NCI-H128 (cell line): ENCODE measurements around the gene ZNF444.
"Not testable (repeated sequence)": the region's sequence is repeated elsewhere in the genome, so short reads cannot be mapped to it uniquely, and the experiment has no call there.

Source experiments
- DNase-seq: peaks from one replicate; lab custom pipeline; 2025; ENCODE audit not compliant: unreplicated experiment; lab: John Stamatoyannopoulos, UW

The ZNF444 gene

DNA sequence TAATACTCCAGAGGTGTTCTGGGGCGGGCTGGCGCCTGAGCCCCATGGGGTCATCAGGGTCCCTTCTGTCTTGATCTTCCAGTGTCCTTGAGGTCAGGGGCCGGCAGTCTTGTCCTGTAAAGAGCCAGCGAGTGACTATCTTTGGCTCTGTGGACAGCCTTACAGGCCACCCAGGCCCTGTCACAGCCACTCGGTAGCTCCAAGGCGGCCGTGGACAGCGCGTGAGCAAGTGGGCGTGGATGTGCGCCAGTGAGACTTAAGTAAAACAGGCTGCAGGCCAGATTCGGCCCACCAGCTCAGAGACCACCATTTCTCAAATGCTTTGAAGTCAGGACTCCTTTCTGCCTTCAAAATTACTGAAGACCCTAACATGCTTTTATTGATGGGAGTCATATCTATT lies 3.7 kb downstream of the ZNF444 start:
- no peak for DNase-seq

DNA sequence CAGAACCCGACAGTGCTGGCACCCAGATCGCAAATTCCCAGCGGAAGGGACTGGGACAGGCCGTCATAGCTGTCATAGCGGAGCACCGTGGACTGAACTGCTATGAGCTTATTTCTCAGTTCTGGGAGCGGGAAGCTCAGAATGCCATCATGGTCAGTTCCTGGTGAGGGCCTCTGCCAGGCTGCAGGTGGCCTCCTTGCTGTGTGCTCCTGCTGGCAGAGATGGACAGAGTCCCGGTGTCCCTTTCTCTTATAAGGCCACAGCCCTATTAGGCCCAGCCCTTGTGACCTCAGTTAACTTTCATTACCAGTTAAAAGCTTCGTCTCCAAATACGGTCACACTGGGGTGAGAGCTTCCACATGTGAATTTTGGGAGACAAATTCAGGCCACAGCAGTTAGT lies 4.6 kb downstream of the ZNF444 start:
- DNase-seq, result no peak

DNA sequence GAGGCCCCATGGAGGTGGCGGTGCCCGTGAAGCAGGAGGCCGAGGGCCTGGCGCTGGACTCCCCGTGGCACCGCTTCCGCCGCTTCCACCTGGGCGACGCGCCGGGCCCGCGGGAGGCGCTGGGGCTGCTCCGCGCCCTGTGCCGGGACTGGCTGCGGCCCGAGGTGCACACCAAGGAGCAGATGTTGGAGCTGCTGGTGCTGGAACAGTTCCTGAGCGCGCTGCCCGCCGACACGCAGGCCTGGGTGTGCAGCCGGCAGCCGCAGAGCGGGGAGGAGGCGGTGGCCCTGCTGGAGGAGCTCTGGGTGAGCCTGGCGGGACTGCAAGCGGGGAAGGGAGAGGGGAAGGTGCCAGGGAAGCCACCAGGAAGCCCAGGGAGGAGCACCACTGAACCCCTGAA lies 5.8 kb downstream of the ZNF444 start:
- DNase-seq, result no peak

DNA sequence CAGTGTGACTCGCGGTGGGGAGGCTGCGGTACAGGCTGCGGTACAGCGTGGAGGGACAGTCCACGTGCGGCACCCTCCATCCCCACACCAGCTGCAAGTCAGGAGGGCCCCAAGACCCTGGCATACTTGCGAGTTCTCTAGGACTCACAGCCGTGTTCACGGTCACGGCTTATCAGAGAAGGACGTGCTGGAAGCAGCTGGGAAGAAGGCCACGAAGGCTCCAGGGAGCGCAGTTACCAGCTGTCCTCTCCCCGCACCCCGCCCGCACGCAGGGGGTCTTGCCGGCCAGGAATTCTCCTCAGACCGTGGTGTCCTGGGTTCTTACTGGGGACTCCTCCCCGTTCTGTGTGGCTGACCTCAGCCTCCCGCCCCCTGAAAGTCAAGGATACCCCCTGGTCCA lies 6.2 kb downstream of the ZNF444 start:
- DNase-seq, result no peak

DNA sequence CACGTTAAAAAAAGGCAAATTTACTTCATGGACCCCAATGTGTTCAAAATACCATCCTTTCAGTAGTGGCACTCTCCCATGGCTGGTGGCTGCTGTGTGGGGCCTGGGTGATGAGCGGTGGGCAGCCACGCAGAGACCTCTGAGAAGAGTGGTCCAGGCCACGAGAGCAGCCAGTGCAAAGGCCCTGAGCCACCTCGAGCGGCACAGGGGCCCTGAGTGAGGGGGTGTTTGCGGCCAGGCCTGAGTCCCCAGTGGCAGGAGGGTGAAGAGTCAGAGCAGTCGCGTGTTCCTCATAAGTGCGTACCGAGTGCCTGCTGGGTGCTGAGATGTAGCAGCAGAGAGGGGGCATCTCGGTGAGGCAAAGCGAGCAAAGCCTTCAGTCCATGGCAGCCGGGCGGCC lies 7.0 kb downstream of the ZNF444 start:
- DNase-seq, result no peak

DNA sequence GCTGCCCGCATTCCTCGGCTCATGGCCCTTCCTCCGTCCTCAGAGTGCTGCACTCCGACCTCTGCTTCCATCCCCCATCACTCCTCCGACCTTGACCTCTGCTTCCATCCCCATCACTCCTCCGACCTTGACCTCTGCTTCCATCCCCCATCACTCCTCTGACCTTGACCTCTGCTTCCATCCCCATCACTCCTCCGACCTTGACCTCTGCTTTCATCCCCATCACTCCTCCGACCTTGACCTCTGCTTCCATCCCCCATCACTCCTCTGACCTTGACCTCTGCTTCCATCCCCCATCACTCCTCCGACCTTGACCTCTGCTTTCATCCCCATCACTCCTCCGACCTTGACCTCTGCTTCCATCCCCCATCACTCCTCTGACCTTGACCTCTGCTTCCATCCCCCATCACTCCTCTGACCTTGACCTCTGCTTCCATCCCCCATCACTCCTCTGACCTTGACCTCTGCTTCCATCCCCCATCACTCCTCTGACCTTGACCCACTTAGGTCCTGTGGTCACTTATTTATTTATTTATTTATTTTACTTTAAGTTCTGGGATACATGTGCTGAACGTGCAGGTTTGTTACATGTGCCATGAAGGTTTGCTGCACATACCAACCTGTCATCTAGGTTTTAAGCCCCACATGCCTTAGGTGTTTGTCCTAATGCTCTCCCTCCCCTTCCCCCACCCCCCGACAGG lies 8.0 kb downstream of the ZNF444 start:
- DNase-seq, result not testable (repeated sequence)

DNA sequence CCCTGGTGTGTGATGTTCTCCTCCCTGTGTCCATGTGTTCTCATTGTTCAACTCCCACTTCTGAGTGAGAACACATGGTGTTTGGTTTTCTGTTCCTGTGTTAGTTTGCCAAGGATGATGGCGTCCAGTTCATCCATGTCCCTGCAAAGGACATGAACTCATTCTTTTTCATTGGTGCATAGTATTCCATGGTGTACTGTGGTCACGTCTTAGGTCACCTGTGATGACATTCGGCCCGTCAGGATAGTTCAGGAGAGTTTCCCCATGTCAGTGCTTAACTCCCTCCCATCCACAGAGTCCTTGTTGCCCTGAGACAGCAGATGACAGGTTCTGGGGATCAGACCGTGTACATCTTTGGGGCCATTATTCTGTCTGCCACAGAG lies 8.6 kb downstream of the ZNF444 start:
- no peak for DNase-seq

DNA sequence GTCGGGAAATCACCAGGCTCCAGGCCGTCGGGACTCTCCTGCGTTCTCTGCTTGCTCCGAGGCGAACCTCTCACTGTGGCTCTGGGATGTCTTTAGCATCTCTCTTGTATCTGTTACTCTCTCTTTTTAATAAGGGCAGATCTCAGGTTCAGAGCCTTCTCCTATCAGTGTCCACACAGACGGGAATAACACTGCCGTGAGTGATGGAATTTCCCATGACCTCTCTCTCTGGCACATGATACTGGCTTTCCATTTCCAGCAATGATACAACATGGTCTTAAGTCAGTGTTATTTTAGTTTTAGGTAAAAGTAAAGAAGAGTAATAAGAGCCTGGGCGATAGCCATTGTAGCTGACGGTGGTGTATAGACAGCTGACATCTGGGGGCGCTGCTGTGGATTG lies 9.3 kb downstream of the ZNF444 start:
- DNase-seq, result no peak

DNA sequence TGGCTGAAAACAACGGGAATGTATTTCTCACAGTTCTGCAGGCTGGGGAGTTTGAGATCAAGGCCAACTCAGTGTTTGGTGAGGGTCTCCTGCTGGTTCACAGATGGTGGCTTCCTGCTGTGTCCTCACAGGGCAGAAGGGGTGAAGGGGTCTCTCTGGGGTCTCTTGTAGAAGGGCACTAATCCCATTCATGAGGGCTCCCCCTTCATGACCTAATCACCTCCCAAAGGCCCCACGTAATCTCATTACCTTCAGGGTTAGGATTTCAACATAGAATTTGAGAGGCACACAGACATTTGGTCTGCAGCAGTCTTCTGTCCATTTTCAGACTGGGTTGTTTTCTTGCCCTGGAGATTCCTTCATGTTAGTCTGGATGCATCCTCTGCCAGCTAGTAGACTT lies 11.6 kb downstream of the ZNF444 start:
- DNase-seq, result no peak

DNA sequence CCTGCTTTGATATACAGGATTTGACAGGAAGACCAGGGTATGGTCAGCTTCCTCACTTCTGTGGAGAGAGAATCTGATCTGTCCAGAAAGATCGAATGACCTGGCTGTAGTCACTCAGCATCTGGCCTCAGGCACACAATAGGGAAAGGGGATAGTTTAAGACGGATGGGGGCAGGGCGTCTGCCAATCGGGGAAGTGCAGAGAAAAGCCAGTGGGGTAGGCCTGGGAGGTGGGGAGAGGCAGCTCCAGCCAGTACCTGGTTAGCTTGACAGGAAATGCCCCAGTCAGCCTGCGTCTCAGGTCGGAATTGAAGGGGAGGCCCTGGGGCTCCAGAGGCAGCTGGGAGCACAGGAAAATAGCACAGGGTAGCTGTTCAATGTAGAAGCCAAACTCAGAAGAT lies 12.4 kb downstream of the ZNF444 start:
- DNase-seq, result no peak

DNA sequence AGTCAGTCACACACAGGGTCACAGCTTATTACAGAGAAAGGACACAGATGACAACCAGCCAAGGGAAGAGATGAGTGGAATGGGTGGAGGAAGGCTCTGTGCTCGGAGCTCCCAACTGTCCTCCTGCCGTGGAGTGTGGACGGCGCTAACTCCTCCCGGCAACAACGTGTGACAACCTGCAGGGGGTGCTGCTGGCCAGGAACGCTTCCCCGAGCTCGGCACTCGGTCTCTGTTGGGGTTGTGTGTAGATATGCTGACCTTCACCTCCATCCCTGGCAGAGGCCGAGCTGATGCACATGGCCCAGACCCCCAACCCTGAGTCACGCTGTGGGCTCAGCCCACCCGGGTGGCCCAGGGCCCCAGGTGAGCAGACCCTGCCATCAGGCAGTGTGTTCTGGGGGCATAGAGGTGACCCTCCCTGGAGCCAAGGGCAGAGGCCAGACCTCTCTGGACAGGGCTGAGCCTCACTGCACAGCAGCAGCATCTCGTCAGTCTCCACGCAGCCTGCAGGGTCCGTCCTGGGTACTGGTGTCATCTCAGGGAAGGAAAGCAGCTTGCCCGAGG lies 14.1 kb downstream of the ZNF444 start:
- DNase-seq, result no peak

DNA sequence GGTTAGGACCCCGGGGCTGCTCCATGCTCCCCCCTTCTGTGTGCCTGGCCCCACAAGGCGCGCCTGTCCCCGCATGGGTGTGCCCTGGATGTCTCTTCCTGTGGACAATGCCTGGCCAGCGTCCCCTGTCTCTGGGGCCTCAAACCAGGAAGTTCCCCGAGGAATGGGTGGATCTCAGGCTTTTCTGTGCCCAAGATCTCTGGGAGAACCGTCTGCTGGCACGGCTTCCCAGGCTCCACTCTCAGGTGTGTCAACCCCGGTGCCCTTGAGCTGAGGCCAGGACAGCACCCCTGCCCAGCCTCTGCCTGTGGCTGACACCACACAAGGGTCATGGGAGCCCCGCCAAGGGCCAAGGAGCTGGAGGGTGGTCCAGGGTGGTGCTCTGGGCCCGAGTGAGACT lies 15.7 kb downstream of the ZNF444 start:
- DNase-seq, result no peak

DNA sequence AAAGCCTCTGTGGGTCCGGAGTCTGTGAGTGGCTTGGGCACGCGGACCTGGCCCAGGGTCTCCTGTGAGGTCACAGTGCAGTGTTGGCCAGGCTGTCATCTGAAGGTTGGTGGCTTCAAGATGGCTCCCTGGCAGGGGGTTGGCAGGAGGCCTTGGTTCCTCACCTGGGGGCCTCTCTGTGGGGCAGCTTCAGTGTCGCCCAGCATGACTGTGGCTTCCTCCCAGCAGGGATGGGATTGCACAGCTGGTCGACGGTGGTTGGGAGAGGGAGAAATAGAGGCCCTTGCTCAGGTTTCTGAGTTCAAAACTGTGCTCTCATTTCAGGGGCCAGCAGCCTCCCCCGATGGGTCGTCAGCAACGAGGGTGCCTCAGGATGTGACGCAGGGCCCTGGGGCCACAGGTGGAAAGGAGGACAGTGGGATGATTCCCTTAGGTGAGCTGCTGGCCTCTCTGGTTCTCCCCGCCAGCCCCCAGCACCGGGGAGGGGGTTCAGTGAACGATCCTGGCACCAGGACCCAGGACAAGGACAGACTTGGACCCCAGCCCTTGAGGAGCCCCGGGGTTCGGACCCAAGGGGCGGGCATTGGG lies 17.2 kb downstream of the ZNF444 start:
- DNase-seq, result no peak

DNA sequence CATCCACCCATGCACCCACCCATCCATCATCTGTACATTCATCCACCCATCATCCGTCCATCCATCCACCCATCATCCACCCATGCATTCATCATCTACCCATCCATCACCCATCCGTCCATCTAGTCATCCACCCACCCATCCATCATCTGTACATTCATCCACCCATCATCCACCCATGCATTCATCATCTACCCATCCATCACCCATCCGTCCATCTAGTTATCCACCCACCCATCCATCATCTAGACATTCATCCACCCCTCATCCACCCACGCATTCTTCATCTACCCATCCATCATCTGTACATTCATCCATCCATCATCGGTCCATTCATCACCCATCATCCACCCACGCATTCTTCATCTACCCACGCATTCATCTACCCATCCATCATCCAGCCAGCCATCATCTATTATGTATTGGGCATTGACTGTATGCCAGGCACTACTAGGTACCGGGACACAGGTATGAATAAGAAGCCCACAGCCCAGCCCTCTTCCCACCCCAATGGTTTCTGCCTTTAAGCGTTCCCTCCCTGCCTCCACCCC lies 18.0 kb downstream of the ZNF444 start:
- no peak for DNase-seq

DNA sequence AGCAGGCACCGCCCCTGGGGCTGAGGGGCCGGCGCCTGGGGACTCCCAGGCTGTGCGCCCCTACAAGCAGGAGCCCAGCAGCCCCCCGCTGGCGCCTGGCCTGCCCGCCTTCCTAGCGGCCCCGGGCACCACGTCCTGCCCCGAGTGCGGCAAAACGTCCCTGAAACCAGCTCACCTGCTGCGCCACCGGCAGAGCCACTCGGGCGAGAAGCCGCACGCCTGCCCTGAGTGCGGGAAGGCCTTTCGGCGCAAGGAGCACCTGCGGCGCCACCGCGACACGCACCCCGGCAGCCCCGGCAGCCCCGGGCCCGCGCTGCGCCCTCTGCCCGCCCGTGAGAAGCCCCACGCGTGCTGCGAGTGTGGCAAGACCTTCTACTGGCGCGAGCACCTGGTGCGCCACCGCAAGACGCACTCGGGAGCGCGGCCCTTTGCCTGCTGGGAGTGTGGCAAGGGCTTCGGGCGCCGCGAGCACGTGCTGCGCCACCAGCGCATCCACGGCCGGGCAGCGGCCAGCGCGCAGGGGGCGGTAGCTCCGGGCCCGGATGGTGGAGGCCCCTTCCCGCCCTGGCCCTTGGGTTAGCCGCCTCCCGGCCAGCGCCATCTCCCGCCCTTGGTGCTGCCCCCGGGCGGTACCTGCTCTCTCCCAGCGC lies 18.7 kb downstream of the ZNF444 start:
- DNase-seq, result no peak

DNA sequence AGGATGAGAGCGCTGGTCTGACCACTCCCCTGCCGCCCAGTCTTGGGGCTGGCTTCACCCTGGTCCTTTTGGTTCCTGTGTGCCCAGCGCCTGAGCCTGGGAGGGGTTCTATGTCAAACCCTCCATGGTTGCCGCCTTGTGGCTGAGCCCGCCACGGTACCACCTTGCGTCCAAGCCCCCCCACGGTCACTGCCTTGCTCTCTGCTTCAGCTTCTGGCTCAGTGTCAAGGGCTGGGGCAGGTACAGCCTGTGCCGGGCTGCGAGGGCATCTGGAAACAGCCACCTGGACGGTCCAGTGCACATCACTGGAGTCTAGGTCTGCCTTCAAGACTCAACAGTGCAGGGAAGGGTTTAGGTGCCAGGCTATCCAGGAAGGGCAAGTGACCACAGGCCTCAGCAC lies 20.4 kb downstream of the ZNF444 start:
- DNase-seq, result no peak

DNA sequence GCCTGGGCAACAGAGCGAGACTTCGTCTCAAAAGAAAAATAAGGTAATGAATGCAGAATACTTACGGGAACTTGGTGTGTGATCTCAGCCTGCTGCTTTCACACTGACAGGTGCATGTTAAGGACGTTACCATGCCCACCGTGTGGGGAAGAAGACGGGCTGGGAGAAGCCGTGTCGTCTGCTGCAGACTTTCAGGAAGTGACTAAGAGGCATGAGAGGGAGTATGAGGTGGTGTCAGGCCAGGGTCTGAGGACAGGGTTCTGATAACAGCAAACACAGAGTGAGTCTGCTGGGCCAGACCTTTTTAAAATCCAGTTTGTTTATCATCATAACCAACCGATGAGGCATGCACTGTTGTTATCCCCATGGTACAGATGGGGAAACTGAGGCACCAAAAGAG lies 21.2 kb downstream of the ZNF444 start:
- no peak for DNase-seq

DNA sequence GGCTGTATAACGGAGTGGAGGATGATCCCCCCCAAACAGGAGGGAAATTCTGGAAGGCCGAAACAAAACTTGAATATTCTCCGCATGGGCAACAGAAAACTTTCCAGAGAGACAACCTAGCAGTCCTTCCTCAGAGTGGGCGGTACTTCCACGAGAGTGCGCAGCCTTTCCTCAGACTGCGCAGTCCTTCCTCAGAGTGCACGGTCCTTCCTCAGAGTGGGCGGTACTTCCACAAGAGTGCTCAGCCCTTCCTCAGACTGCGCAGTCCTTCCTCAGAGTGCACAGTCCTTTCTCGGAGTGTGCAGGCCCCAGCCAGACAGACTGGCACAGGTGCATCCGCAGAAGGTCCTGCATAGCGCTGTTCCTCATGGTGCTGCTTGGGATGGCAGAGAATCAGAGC lies 22.0 kb downstream of the ZNF444 start:
- DNase-seq, result no peak

DNA sequence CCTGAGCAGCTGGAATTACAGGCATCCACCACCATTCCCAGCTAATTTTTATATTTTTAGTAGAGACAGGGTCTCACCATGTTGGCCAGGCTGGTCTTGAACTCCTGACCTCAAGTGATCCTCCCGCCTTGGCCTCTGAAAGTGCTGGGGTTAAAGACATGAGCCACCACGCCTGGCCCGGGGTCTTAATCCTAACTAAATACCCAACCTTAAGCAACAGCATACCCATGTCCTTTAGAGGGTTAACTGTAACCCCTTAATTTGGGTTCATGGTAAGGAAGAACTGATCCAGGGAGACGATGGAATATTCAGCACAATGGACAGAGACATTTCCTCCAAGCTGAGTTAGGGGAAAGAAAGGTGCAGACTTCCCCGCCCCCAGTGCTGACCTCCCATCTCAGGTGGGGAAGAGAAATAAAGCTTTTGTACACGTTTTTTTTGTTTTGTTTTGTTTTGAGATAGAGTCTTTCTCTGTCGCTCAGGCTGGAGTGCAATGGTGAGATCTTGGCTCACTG lies 26.0 kb downstream of the ZNF444 start:
- no peak for DNase-seq

DNA sequence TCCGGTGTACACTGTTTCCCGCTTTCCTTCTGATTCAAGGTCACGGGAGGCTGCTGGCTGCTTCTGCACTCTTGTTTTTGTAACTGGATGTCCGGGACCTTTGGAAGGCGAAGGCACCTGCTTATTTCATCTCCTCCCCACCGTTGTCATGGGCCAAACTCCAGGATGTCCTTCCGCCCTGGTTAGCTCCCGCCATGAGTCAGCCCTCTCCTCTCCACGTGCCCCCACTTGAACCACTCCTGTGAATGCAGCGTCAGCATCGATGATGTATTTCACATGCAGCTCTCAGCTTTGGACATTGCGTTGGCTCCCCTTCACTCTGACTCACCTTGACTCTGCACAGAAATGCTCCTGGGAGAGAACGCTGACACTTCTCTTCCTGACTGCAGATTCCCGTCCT lies 29.2 kb downstream of the ZNF444 start:
- no peak for DNase-seq

DNA sequence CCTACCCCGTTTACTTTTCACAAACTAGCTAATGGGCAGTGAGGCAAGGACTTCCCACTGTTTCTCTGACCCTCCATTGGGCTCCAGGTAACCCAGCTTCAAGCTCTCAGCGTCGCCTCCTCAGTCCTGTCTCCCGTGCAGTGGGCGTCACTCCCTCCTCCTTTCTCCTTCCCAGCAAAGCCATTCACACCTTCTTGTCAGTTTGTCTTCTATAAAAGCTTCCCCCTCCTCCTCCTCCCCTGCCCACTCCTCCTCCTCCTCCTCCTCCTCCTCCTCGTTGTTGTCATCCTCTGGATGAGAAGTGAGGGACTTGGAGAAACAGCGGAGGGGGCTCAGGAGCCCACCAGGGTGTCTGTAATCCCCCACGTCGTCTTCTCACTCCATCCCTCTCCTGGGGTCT lies 33.0 kb downstream of the ZNF444 start:
- no peak for DNase-seq

DNA sequence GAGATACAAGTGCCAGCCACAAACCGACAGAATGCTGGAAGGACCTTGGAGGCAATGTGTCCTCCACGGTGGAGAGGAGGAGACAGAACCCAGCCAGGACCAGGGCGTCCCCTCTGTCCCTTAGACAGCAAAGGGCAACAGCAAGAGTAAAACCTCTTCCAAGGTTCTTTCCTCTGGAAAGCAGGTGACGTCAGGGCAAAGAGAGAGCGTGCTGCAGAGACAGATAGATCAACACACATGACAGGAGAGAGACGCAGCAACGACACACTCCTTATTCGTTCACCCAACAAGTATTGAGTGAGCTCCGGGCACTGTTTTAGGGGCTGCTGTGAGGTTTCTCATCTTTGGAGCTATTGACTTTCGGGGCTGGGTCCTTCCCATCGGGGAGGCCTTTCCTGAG lies 33.5 kb downstream of the ZNF444 start:
- no peak for DNase-seq
